HG03565 (cell line): ENCODE data around the gene SLC27A4.
A peak's percentile ranks its signal among the peaks of the same experiment; 100 is the strongest.

Experiments used
- ATAC-seq: cut with Tn5 transposase; IDR thresholded peaks from one replicate; pipeline ENCODE4 v1.9.1; 2021; ENCODE audit warnings: mild to moderate bottlenecking, moderate library complexity; ENCODE audit not compliant: unreplicated experiment

SLC27A4 gene

DNA sequence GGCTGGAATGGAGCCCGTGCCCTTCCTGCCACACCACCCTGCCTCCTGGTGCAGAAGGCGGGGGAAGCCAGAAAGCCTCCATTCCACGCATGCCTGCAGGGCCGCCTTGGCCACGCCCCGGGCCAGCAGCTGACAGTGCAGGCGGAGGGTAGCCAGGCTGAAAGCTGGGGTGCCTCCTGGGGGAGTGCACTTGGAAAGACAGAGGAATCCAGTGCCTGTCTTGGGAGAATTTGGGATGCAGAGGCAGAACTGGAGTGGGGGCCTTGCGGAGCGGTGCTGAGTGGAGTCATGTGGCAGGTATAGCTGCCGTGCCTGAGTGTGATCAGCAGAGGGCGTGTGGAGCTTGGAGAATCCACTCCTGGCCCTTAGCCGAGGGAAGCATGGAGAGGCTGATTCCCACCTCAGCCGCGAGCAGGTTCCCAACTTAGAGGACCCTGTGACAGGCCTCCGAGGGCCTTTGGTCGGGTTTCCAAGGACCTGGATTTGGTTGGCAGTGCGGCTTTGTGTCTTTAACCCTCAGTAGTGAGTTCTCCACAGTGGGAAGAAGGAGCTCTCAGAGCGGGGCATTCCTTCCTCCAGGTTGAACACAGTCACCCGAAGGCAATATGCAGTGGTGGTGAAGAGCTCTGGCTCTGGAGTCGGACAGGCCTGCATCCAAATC, 21.8 kb downstream of the SLC27A4 start:
- peak; percentile 54 for ATAC-seq

GRCh38 chr9:128362774-128363173, 22.4 kb downstream of the SLC27A4 start:
- no peak for ATAC-seq

GRCh38 chr9:128365525-128365924, 25.2 kb downstream of the SLC27A4 start:
- no peak for ATAC-seq

- ATAC-seq: no peak
Measured at GRCh38 chr9:128369024-128369706, 28.8 kb downstream of the SLC27A4 start.

GRCh38 chr9:128370367-128370751, 30.0 kb downstream of the SLC27A4 start:
- ATAC-seq: no peak

GRCh38 chr9:128370752-128371629, 30.7 kb downstream of the SLC27A4 start, which contains the start of gene URM1:
Gene URM1, plus strand, starts transcription at chr9:128371374. Its CDS starts 7 bp downstream, at chr9:128371381.
- ATAC-seq: peak; percentile 93

GRCh38 chr9:128371630-128372117, 31.3 kb downstream of the SLC27A4 start:
- no peak for ATAC-seq

- no peak for ATAC-seq
Measured at GRCh38 chr9:128372188-128372641, 31.9 kb downstream of the SLC27A4 start.

GRCh38 chr9:128372784-128373183, 32.5 kb downstream of the SLC27A4 start:
- no peak for ATAC-seq

DNA sequence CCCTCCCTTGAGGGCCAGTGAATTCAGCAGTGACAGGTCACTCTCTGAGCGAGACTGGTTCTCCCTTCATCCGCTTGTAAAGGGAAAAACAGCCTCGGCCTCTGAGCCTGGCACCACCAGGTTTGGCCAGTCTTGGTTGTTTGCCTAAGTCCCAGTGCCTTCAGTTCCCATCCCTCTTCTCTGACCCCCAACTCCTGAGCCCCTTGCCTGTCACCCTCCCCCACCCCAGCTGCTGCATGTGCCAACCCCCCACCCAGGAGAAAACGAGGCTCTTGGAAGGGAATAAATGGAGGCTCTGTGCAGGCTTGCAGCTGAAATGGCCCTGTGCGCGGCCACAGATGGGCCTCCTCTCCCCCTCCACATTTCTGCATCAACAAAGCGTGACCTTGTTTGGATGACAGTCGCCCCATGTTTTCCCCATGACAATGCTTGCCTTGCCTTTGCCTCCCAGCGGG, 33.9 kb downstream of the SLC27A4 start:
- ATAC-seq: no peak

- ATAC-seq: no peak
Measured at GRCh38 chr9:128375865-128376264, 35.5 kb downstream of the SLC27A4 start.

DNA sequence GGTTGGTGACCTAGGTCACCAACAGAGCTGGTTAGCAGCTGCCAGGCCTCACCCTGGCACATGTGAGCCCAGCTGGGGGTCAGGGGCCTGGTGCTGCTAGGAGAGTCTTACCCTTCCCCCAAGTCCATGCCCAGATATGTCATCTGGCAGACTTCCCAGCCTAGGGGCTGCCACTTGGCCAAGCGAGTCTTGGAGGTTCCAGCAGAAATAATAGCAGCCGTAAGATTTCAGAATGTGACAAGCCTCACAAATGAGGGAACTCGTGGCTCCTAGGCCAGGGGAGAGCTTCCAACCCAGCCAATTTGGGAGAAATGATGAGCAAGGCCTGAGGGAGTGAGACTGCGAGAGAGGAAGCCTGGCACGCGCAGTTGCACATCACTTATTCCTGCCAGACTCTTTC, 41.9 kb downstream of the SLC27A4 start:
- no peak for ATAC-seq

GRCh38 chr9:128383007-128383753, 42.9 kb downstream of the SLC27A4 start:
- ATAC-seq: no peak

DNA sequence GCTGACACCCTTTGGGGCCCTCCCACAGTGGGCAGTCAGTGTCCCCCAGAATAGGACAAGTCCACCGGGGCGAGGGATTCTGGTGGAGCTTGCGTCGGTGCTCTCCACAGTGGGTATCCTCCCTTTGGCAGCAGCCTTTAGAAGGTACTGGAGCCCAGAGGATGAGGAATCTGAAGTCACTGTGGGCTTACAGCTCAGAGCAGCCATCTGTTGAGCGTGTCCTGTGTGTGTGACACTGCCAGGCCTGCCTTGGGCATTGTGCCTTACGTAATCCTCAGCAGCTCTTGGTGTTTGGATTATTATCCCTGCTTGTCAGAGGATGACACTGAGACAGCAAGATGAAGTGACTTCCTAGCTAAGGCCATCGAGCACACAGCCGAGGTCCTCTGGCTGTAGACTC, 43.5 kb downstream of the SLC27A4 start:
- ATAC-seq: no peak

DNA sequence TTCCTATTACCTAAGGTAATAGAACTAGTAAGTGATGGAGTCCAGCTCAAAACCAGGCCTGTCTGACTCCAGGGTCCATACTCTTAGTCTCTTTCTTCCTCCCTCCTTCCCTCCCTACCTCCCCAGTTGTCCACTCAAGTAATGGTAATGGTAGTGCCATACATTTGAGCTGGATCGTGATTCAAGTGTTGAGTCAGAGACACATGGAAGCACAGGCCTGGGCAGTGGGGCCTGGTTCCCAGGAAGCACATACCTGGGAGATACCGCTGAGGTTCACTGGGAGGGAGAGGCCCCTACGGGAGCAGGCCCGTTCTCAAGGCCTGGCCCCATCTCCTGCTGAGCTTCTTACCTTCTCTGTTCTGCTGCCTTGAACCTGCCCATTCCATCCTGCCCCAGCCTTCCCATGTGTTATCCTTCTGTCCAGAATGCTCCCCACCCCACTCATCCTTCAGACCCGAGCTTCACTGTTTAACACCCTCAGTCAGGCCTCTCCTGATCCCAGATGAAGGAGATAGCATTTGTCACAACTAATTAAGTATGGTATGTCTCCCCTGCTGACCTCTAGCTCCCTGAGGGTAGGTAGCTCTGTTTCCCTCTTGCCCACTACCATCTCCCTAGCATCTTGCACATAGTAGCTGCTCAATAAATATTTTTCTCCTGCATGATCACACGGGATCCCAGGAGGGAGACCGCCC, 44.6 kb downstream of the SLC27A4 start:
- ATAC-seq: no peak

DNA sequence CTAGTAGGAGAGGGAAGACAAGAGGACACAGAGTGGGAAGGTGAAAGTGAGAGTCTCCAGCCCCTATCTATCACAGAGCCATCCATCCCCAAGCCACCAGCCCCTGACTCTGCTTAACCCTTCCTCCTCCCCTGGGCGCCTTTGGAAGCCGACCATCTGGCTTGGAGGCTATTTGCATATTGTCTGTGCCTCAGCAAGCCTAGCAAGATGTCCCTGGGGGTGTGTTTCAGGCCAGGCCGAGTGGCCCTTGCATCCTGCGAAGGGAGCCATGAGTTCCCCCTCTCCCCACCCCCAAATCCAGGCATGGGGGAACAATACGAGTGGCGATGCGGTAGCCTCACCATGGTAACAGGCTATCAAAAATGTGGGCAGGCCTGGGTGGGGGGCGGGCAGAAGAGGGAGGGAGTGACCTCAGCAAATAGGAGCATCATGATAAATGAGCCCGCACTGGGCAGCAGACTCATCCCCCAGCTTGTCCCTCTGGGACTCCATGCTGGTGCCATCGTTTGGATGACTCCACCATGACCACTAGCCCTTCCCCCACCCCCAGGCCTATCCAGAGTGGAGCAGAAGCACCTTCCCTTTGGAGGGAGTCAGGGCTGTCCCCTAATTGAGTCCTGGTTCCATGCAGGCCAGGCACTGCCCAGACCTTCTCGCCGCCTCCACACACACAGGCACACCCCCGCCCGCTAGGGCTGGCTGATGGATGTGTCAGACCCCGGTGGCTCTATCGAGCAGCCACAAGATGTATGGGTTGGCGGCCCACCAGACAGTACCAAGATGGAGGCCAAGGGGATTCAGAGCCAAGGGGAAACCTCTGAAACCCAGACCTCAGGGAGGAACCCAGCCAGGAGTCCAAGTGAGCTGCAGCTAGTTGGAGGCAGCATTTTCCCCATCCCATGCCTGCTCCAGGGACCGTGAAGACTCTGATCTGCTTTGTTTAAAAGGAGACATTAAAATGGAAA, 45.5 kb downstream of the SLC27A4 start:
- ATAC-seq: no peak

GRCh38 chr9:128388150-128388549, 47.8 kb downstream of the SLC27A4 start:
- ATAC-seq: no peak

- ATAC-seq: no peak
Measured at GRCh38 chr9:128389395-128390149, 49.2 kb downstream of the SLC27A4 start.
